GM19035 (cell line): ENCODE results near the gene TREM2.

Source experiments
- ATAC-seq: cut with Tn5 transposase; IDR thresholded peaks from one replicate; pipeline ENCODE4 v1.9.1; 2021; ENCODE audit not compliant: unreplicated experiment

Gene TREM2

GRCh38 chr6:41184761-41185160, 21.8 kb upstream of the TREM2 start:
- ATAC-seq = no peak

DNA sequence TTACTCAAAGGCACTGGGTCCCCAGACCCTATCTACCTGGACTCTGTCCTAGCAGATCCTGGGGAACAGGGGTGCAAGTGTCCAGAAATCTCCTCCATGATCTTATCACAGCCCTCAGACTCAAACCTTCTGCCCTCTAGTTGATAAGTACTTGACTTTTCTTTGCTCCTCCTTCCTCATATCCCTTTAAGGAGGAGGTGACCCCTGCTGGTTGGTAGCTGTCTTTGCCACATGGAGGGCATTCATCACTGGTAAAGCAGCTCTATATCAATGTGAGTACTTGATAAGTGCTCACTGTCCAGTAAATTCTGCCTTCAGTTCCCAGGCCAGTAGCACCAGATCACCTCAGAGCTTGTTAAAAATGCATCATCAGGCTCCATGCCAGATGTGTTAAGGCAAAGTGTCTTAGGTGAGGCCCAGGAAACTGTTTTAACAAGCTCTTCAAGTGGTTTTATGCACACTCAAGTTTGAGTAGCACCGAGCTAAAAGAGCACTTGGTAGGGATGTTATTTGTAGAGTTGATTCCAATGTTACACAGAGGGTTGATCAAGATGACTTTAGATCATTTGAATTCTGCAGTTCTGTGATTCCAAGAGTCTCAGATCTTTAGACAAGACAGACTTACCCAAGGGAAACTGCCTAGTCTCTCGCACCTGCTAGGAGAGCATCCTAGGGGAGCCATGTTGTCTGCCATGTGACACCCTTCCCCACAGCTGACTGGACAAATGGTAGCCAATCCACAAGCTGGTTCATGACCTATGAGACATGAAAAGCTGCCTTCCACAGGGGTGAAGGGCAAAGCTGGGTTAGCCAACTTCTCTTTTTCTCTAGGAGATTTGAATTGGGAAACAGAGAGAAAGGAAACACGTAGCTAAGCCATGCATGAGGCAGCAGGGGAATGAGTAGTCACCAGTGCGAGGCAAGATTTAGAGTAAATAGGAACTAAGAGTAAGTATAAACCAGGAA, 19.4 kb upstream of the TREM2 start:
- ATAC-seq = no peak

- no peak for ATAC-seq
These were observed 18.6 kb upstream of the TREM2 start for GRCh38 chr6:41181566-41181965.

DNA sequence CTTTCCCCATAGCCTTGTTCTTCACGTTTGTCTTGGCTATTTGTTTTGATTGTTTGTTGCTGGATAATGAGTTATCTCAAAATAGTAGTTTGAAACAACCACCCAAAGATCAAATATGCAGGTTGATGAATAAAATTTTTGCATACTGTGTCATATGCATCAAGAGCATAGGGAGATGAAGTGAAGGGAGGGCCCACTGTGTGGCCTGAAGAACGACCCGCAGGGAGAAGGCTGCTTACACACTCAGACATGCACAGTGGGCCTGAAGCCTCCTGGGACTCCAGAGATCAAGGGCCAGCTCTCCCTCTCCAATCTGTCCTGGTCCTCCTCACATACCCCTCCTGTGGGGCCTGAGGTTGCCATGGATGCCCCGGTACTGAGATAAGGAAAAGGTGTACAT, 16.2 kb upstream of the TREM2 start:
- no peak for ATAC-seq

- no peak for ATAC-seq
These were observed 14.8 kb upstream of the TREM2 start for GRCh38 chr6:41177695-41178094.

- no peak for ATAC-seq
These were observed 14.4 kb upstream of the TREM2 start for GRCh38 chr6:41177287-41177686.

- ATAC-seq = no peak
These were observed 13.3 kb upstream of the TREM2 start for GRCh38 chr6:41176189-41176588.

- no peak for ATAC-seq
These were observed 12.2 kb upstream of the TREM2 start for GRCh38 chr6:41175084-41175483.

DNA sequence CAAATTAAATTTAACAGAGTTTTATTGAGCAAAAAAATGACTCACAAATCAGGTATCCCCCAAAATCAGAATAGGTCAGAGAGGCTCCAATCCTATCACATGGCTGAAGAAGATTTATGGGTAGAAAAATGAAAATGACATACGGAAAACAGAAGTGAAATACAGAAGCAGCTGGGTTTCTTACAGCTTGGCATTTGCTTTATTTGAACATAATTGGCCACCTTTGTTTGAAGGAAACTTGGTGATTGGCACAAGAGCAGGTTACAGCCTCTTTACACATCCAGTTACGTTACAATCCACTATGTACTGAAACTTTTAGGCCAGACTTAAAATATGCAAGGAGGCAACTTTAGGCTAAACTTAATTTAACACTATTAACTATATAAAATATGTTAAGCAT, 11.7 kb upstream of the TREM2 start:
- no peak for ATAC-seq

- ATAC-seq = no peak
These were observed 9.0 kb upstream of the TREM2 start for GRCh38 chr6:41171908-41172307.

DNA sequence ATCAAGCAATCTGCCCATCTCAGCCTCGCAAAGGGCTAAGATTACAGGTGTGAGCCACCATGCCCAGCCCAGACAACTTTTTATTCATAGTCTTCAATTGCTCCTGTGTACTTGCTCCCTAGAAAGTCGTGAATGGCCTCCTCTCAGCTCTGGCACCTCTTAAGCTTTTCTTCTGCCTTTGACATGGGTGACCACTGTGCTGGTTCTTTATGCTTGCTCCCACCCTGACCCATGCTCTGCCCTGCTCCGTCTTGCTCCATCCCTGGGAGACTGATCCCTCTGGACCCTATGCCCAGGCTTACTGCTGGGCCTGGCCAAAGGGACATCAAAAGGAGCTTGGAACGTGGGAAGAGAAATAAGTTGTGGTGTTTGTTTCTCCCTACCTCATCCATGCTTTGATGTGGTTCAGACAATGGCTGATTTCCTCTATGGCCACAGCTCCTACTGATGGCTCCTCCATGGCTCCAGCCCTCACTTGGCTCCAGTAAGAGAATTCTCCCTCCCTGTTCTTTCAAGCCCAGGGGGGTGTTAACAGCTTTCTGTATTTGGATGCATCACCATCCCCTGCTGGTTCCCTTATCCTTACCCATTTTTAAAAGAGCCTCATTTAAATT, 7.7 kb upstream of the TREM2 start:
- ATAC-seq = no peak

- ATAC-seq = no peak
These were observed 4.5 kb upstream of the TREM2 start for GRCh38 chr6:41167173-41167963.

DNA sequence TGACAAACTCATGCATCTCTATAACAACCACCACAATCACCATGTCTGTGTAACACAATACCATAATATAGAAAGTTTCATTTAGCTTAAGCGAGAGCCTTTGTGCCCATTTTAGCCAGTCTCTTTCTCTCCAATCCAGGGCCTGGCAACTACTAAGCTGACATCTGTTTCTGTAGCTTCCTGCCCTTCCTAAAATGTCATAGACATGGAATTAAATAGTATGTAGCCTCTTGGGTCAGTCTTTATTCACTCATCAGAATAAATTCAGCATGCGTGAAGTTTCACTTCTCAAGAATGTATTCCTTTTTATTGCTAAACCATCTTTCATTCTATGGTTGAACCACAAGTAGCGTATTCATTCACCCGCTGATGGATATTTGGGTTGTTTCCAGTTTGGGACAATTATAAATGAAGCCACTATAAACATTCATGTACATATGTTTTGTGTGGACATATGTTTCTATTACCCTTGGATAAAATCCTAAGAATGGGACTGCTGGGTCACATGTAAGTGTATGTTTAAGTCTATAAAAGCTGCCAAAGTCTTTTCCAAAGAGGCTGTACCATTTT, 1.7 kb upstream of the TREM2 start:
- ATAC-seq = no peak

GRCh38 chr6:41163419-41163717, 452 bp upstream of the TREM2 start:
- no peak for ATAC-seq

GRCh38 chr6:41161851-41162552, 914 bp downstream of the TREM2 start:
- ATAC-seq = no peak

DNA sequence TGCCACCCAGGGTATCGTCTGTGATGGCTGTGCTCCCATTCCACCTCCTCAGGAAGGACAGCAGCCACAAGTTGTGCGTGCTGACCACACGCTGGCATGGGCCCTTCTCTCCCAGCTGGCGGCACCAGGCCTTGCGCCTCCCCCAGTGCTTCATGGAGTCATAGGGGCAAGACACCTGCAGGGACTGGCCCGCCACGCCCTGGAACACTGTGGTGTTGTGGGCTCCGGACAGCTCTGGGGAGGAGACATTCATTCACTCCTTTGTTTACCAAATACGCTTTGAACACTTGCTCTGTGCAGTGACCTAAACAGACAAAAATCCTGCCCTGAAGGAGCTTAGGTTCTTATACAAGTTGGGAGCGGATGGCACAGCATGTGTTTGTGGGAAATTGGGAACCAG, 1.5 kb downstream of the TREM2 start:
- no peak for ATAC-seq

DNA sequence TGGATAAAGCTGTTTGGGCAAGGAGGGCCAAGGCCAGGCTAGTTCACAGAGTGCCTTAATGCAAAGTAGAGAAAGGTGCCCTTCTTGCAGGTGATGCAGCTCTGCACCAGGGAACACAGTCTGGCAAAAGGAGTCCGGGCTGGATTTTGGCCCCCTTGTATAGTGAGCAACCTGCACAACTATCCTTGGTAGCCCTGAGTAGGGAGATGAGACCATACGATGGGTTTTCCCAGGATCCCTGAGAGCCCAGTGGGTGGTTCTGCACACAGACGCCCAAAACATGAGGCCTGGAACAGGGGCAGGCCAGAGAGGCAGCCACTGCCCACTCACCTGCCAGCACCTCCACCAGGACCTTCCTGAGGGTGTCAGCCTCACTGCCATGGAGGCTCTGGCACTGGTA, 2.0 kb downstream of the TREM2 start:
- no peak for ATAC-seq

- ATAC-seq = no peak
These were observed 3.4 kb downstream of the TREM2 start for GRCh38 chr6:41159415-41160082.

- ATAC-seq = no peak
These were observed 5.6 kb downstream of the TREM2 start for GRCh38 chr6:41157323-41157722.

GRCh38 chr6:41156771-41157170, 6.1 kb downstream of the TREM2 start:
- ATAC-seq = no peak
